SK-N-SH (cell line): ENCODE measurements around the gene CKMT1B. TPM values are rescaled to one million over a fixed set of nuclear protein-coding genes. Genes with fewer than 3 reads are reported as not detected.
"Not testable (repeated sequence)": the region's sequence is repeated elsewhere in the genome, so short reads cannot be mapped to it uniquely, and the experiment has no call there.

Source experiments
- CTCF ChIA-PET: fragments of 300-600, 350-600 bp; formaldehyde crosslinking; extraction: SDS; loops from one replicate; lab custom pipeline; 2021; lab: Yijun Ruan, JAX
- POLR2A ChIA-PET: fragments of 350-600 bp; sonication (Branson Sonifier 250); formaldehyde crosslinking; extraction: SDS; loops from one replicate; lab custom pipeline; 2020; ENCODE audit warnings: antibody characterized with exemption, inconsistent platforms; lab: Yijun Ruan, JAX
- DNase-seq: peaks from one replicate; pipeline ENCODE4 v3.0.0; 2012
- H2AFZ ChIP-seq: fragments of 200-600 bp; sonication (generic); 2 replicates; pipeline ENCODE4 v1.8.1; 2016; ENCODE audit warnings: antibody characterized with exemption, mild to moderate bottlenecking, low read depth
- H3F3A ChIP-seq: fragments of 200-600 bp; sonication (generic); replicated peaks from 2 replicates; pipeline ENCODE3; 2016; ENCODE audit warnings: antibody characterized with exemption, mild to moderate bottlenecking; ENCODE audit not compliant: insufficient read depth
- H3K27ac ChIP-seq, 2 experiments: fragments of 200-500 bp in 1 of 2; fragments of 200-600 bp in 1 of 2; sonication (Bioruptor generic) in 1 of 2; sonication (generic), shearing (Covaris generic) in 1 of 2; 2 replicates each; pipeline versions ENCODE4 v1.5.1 to v1.6.1; 2014 to 2016; ENCODE audit warnings: low read depth in 2 of 2, inconsistent platforms in 1 of 2, low read length in 1 of 2, mild to moderate bottlenecking in 1 of 2, mixed read lengths in 1 of 2
- H3K27me3 ChIP-seq: fragments of 200-600 bp; sonication (generic), shearing (Covaris generic); 2 replicates; pipeline ENCODE4 v1.6.1; 2016; ENCODE audit warnings: mixed run types; ENCODE audit not compliant: insufficient read depth
- H3K36me3 ChIP-seq, 2 experiments: fragments of 200-500 bp in 1 of 2; fragments of 200-600 bp in 1 of 2; sonication (Bioruptor generic) in 1 of 2; sonication (generic) in 1 of 2; replicated peaks in 1 of 2; 2 replicates each; pipeline versions ENCODE3 to v1.5.1; 2014 to 2016; ENCODE audit warnings: low read length in 1 of 2, mild to moderate bottlenecking in 1 of 2; ENCODE audit not compliant: insufficient read depth in 2 of 2, control insufficient read depth in 1 of 2
- H3K4me1 ChIP-seq, 2 experiments: fragments of 200-500 bp in 1 of 2; fragments of 200-600 bp in 1 of 2; sonication (Bioruptor generic) in 1 of 2; sonication (generic), shearing (Covaris generic) in 1 of 2; 2 replicates each; pipeline versions ENCODE4 v1.5.1 to v1.6.1; 2014 to 2016; ENCODE audit warnings: low read depth in 1 of 2, low read length in 1 of 2, mixed run types in 1 of 2; ENCODE audit not compliant: insufficient read depth in 2 of 2, control insufficient read depth in 1 of 2
- H3K4me2 ChIP-seq: fragments of 200-600 bp; sonication (generic), shearing (Covaris generic); 2 replicates; pipeline ENCODE4 v1.6.1; 2017; ENCODE audit warnings: mixed run types
- H3K4me3 ChIP-seq, 2 experiments: fragments of 200-500 bp in 1 of 2; fragments of 200-600 bp in 1 of 2; sonication (Bioruptor generic) in 1 of 2; sonication (generic), shearing (Covaris generic) in 1 of 2; 2 replicates each; pipeline versions ENCODE4 v1.5.1 to v1.8.1; 2014 to 2016; ENCODE audit warnings: low read depth in 2 of 2, inconsistent platforms in 1 of 2, low read length in 1 of 2, mild to moderate bottlenecking in 1 of 2, mixed read lengths in 1 of 2, moderate library complexity in 1 of 2
- H3K79me2 ChIP-seq: fragments of 200-600 bp; sonication (generic); 2 replicates; pipeline ENCODE4 v1.8.1; 2017; ENCODE audit warnings: mild to moderate bottlenecking; ENCODE audit not compliant: insufficient read depth
- H3K9ac ChIP-seq: fragments of 200-600 bp; sonication (generic); 2 replicates; pipeline ENCODE4 v1.6.1; 2017; ENCODE audit warnings: mixed run types
- H3K9me2 ChIP-seq: fragments of 200-600 bp; sonication (generic); 2 replicates; pipeline ENCODE4 v1.6.1; 2017; ENCODE audit warnings: mixed run types
- H3K9me3 ChIP-seq: fragments of 200-600 bp; sonication (generic); 2 replicates; pipeline ENCODE4 v1.6.1; 2017; ENCODE audit warnings: mixed run types, mild to moderate bottlenecking, moderate library complexity
- H4K20me1 ChIP-seq: fragments of 200-600 bp; sonication (generic); 2 replicates; pipeline ENCODE4 v1.6.1; 2017; ENCODE audit warnings: mild to moderate bottlenecking, mixed run types; ENCODE audit not compliant: insufficient read depth
- EZH2phosphoT487 ChIP-seq: fragments of 200-600 bp; sonication (generic); IDR thresholded peaks from 2 replicates; pipeline ENCODE4 v1.6.1; 2017; ENCODE audit warnings: low read depth, mixed run types, mild to moderate bottlenecking, antibody characterized with exemption, moderate library complexity, borderline replicate concordance
- NFIC ChIP-seq: IDR thresholded peaks from 2 replicates; pipeline ENCODE4 v1.4.0; 2012; ENCODE audit warnings: borderline replicate concordance
- NRF1 ChIP-seq: IDR thresholded peaks from 2 replicates; pipeline ENCODE4 v1.6.1; 2012; ENCODE audit warnings: low read depth, mild to moderate bottlenecking, low read length
- RFX5 ChIP-seq: IDR thresholded peaks from 2 replicates; pipeline ENCODE4 v1.6.1; 2012; ENCODE audit warnings: mild to moderate bottlenecking, improper control_type of control experiment, low read length
- SIN3A ChIP-seq: IDR thresholded peaks from 2 replicates; pipeline ENCODE4 v1.6.1; 2012; ENCODE audit warnings: low read depth, mild to moderate bottlenecking, low read length, moderate library complexity, borderline replicate concordance
- TAF1 ChIP-seq: IDR thresholded peaks from 2 replicates; pipeline ENCODE4 v1.6.1; 2012; ENCODE audit warnings: low read depth, mild to moderate bottlenecking, low read length, moderate library complexity, borderline replicate concordance
- TEAD4 ChIP-seq: IDR thresholded peaks from 2 replicates; pipeline ENCODE4 v1.4.0; 2012; ENCODE audit warnings: mild to moderate bottlenecking, borderline replicate concordance; ENCODE audit not compliant: insufficient read depth
- WGBS: methylation state at CpG from one replicate; pipeline ENCODE4 v1.1.6; 2017; ENCODE audit warnings: low lambda C conversion rate; 5-methylcytosine and 5-hydroxymethylcytosine counted together
- polyA plus RNA-seq, 3 experiments: library from polyadenylated mRNA; depleted of rRNA; stranded (reverse); fragments of >200 nt; gene quantifications; 2 replicates each; pipeline ENCODE4 v1.2.3, GENCODE V29; 2012

Gene CKMT1B
- polyA plus RNA-seq, 1 of the 3 experiments (the other 2 are of a cell fraction) = 1.8 TPM

DNA sequence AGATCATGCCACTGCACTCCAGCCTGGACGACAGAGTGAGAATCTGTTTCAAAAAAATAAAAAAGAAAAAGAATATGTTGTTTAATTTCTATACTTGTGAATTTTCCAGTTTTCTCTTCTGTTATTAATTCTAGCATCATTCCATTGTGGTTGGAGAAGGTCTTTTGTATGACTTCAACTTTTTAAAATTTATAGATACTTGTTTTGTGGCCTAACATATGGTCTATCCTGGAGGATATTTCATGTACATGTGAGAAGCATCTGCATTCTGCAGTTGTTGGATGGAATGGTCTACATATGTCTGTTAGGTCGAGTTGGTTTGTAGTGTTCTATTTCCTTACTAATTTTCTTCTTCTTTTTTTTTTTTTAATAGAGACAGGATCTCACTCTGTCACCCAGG is 40.8 kb upstream of the CKMT1B start:
- H3K9me2 ChIP-seq = no peaks in the 10 kb centered on the region
- no peak for DNase-seq
- WGBS = 62% methylated on average over 2 of the region's 2 CpGs
- no peaks in the 10 kb centered on the region for H3K9me3 ChIP-seq
- no peak for TF ChIP-seq RFX5
- TF ChIP-seq TAF1 = no peak
- no peak for TF ChIP-seq EZH2phosphoT487
- no peak for TF ChIP-seq NFIC
- no peak for TF ChIP-seq TEAD4
- TF ChIP-seq NRF1 = no peak
- no peak for TF ChIP-seq SIN3A
- H3K9ac ChIP-seq = no peak overlapping the region
- ChIA-PET POLR2A (no interaction called here), CTCF (interaction anchor here (0.8 kb wide), 1 partner anchor 9 kb away, joined by 3 read pairs; no protein-coding TSS in a partner anchor)
- no peak overlapping the region for H3K4me3 ChIP-seq
- H4K20me1 ChIP-seq = no peaks in the 10 kb centered on the region
- no peak overlapping the region for H3K4me2 ChIP-seq
- H3F3A ChIP-seq = no peaks in the 10 kb centered on the region
- H3K4me1 ChIP-seq = no peaks in the 10 kb centered on the region
- no peaks in the 10 kb centered on the region for H3K36me3 ChIP-seq
- no peak overlapping the region for H2AFZ ChIP-seq
- H3K27me3 ChIP-seq = no peaks in the 10 kb centered on the region
- no peak overlapping the region for H3K27ac ChIP-seq
- H3K79me2 ChIP-seq = no peaks in the 10 kb centered on the region

DNA sequence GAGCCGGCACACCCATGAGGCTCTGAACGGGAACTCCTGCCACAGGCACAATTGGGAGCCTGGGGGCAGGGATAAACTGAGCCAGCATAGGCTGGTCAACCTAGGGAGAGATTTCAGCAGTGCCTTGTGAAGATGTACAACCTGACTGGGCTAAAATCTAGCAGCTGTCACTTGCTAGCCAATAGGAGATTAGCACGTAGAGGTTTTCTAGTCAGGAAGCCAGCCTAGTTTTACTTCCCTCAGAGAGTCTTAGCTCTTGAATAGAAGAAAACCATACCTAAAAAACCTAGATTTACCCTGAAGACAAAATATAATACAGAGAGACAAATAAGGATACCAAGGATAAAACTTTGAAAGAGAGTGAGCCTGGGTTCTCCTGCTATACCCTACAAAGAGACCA is 31.1 kb upstream of the CKMT1B start:
- H3K36me3 ChIP-seq, H3K27me3 ChIP-seq, H3K79me2 ChIP-seq, POLR2A ChIA-PET, H3K27ac ChIP-seq, H3K9me2 ChIP-seq, CTCF ChIA-PET, DNase-seq, H3F3A ChIP-seq, H3K4me2 ChIP-seq, H4K20me1 ChIP-seq, H3K4me3 ChIP-seq, H3K9me3 ChIP-seq, H2AFZ ChIP-seq, H3K9ac ChIP-seq, H3K4me1 ChIP-seq: not testable (repeated sequence)
- WGBS = no CpG with 5 or more reads among the region's 3 CpGs

- POLR2A ChIA-PET, CTCF ChIA-PET: not testable (repeated sequence)
- no CpG with 5 or more reads among the region's 8 CpGs for WGBS
Measured at GRCh38 chr15:43563793-43564192, 30.0 kb upstream of the CKMT1B start.

DNA sequence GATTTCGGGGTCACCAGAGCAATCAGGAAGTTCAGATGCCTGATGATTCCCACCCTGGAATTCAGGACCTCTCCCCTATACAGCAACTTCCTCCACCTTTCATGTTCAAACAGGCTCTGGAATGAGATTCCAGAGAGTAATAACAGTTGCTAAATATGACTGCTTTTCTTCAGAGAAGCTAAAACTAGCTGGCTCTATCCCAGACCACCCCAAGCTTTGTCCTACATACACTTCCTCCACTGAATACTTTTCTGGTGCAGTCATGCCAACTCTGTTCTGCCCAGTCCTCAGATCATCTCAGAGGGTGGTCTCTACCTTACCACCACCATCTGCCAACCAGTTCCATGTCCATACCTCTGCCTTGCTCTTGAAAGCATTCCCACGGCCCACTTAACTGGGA is 27.2 kb upstream of the CKMT1B start:
- POLR2A ChIA-PET, H3K4me2 ChIP-seq, H3K4me1 ChIP-seq, H3K79me2 ChIP-seq, H3K36me3 ChIP-seq, H3K9me3 ChIP-seq, H3K9ac ChIP-seq, H4K20me1 ChIP-seq, H2AFZ ChIP-seq, H3K4me3 ChIP-seq, DNase-seq, H3K9me2 ChIP-seq, H3F3A ChIP-seq, H3K27me3 ChIP-seq, H3K27ac ChIP-seq, CTCF ChIA-PET: not testable (repeated sequence)
- no CpG with 5 or more reads among the region's 2 CpGs for WGBS

More at GRCh38 chr15:43563793-43564192, 30.0 kb upstream of the CKMT1B start:
- not testable (repeated sequence) for H2AFZ ChIP-seq, H3K4me2 ChIP-seq, H3F3A ChIP-seq, H3K36me3 ChIP-seq, H3K9ac ChIP-seq, H3K4me3 ChIP-seq, H3K9me3 ChIP-seq, DNase-seq, H3K9me2 ChIP-seq, H4K20me1 ChIP-seq, H3K4me1 ChIP-seq, H3K27me3 ChIP-seq, H3K27ac ChIP-seq, H3K79me2 ChIP-seq

DNA sequence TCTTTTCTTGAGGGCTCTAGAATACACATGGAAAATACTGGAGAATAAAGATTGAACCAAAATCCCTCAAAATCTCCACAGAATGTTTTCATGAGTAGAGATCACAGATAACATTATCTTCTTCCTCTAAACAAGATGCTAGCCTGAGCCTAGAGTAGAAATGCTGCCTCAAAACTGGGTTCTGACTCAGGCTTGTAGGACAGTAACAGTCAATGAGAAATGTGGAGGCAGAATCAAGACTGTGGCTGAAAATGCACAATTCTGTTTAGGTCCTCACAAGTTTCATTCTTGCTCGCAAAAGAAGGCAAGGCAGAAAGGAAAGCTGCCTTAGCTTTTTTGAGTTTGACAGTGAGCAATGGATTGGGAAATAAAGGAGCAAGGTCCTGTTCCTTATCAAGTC is 19.2 kb upstream of the CKMT1B start:
- H3K27ac ChIP-seq, H2AFZ ChIP-seq, H3K36me3 ChIP-seq, H3K9me3 ChIP-seq, H3K4me2 ChIP-seq, H3K4me3 ChIP-seq, H3F3A ChIP-seq, H3K9ac ChIP-seq, POLR2A ChIA-PET, H4K20me1 ChIP-seq, H3K9me2 ChIP-seq, H3K27me3 ChIP-seq, H3K4me1 ChIP-seq, CTCF ChIA-PET, H3K79me2 ChIP-seq, DNase-seq: not testable (repeated sequence)
- WGBS = no CpG with 5 or more reads among the region's 1 CpG
